Retina (tissue), 1 donor: Measurements from ENCODE around the gene DMAC2L.
"Not testable (repeated sequence)": the region's sequence is repeated elsewhere in the genome, so short reads cannot be mapped to it uniquely, and the experiment has no call there.

Experiments
- DNase-seq: peaks from one replicate; pipeline ENCODE4 v3.0.0-alpha.2; 2016

The DMAC2L gene

DNA sequence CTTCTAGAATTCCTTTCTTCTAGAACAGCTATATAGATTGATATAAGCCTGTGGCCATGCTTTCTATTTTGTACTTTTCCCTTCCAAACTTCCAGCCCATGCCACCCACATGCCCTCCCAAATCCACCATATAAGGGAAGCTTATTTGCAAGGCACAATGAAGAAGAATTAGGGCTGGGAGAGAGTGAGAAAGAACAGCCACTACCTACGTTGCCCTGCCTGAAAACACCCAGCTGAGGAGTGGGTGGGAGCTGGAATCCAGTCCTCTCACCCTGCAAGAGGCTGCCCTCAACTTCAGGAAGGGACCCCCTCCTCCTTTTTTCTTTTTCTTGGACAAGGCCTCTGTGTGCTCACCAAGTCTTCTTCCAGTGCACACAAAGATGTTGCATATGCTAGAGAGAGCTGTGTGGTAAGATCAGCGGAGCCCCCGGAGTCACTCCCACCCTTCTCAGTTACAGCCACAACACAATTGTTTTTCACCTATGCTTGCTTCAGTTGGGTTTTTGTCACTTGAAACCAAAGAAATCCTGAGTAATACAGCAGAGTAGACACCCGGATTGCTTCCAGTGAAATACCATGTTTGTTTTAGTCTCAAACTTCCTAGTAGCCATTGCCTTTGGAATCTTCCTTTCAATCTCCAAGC lies 45.8 kb downstream of the DMAC2L start:
- no peak for DNase-seq

- DNase-seq: no peak
Measured at GRCh38 chr14:50359631-50360030, 47.5 kb downstream of the DMAC2L start.

GRCh38 chr14:50360093-50360492 lies 48.0 kb downstream of the DMAC2L start:
- no peak for DNase-seq

DNA sequence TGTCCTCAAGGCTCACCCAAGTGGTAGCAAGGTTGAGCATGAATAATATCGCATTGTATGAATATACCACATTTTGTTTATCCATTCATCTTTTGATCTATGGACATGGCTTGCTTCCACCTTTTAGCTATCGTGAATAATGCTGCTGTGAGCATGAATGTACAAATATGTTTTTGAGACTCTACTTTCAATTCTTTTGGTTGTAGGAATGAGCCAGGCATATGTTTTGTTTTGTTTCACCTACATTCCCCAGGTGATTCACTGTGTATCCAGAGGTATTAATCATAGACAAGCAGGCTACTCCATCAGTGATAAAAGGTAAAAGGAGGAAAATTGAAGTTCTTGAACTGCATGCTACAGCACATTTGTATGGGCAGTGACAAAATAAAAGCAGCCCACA lies 48.7 kb downstream of the DMAC2L start:
- no peak for DNase-seq

- DNase-seq: not testable (repeated sequence)
Measured at GRCh38 chr14:50361473-50362403, 49.6 kb downstream of the DMAC2L start.

DNA sequence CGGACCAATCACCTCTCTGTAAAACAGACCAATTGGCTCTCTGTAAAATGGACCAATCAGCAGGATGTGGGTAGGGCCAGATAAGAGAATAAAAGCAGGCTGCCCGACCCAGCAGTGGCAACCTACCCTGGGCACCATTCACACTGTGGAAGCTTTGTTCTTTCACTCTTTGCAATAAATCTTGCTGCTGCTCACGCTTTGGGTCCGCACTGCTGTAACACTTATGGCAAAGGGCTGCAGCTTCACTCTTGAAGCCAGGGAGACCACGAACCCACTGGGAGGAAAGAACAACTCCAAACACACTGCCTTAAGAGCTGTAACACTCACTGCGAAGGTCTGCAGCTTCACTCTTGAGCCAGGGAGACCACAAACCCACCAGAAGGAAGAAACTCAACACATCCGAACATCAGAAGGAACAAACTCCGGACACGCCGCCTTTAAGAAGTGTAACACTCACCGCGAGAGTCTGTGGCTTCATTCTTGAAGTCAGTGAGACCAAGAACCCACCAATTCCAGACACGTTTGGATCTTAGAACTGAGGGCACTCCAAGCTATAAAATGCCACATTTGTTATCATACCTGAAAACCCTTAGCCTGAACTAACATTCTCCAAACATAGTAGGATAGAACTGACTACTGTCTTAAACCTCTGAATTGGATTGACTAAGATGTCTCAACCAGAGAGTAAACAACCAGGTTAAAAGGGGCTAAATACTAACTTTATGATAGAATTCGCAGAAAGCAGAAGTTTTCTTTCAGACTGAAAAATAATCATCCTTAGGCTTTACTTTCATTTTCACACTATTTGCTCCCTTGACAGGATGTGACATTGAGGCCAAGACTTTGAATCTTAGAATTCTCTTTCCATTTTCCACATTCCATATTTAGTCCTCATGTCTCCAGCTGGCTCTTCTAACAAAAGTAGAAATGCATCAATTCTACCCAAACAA lies 50.9 kb downstream of the DMAC2L start:
- DNase-seq: no peak

- DNase-seq: no peak
Measured at GRCh38 chr14:50363714-50364111, 51.6 kb downstream of the DMAC2L start.

DNA sequence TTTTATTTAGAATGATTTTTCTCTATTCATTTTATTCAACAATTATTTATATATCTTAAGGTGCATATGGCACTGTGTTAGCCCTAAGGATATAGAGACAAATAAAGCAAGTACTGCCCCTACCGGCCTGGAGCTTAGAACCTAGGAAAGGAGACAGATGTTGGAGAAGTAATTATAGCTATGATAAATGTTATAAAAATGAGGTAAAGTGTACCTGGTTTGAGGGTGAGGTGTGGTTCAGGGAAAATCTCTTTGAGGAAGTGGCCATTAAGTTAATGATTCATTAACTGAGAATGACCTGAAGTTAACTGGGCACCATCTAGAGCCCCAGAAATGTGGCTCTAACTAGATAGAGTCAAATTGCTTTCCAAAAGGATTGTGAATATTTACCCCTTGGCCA lies 52.7 kb downstream of the DMAC2L start:
- no peak for DNase-seq

GRCh38 chr14:50365572-50365971 lies 53.4 kb downstream of the DMAC2L start:
- not testable (repeated sequence) for DNase-seq

DNA sequence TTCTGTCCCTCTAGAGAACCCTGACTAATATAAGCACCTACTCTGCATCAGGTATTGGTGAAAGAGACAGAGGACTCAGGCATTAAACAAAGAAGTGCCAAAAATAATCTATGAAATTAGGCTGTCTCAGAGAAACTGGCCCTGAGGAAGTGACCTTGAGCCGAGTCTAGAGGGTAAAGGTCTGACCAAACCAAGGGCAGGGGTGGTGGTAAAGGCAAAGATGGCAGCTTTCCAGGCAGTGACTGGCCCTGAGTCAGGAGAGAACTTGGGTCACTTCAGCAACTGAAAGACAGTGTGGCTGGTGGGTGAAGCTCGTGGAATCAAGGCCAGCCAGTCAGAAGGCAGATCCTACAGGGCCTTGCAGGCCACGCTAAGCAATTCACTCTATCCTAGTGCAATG lies 54.0 kb downstream of the DMAC2L start:
- DNase-seq: no peak

DNA sequence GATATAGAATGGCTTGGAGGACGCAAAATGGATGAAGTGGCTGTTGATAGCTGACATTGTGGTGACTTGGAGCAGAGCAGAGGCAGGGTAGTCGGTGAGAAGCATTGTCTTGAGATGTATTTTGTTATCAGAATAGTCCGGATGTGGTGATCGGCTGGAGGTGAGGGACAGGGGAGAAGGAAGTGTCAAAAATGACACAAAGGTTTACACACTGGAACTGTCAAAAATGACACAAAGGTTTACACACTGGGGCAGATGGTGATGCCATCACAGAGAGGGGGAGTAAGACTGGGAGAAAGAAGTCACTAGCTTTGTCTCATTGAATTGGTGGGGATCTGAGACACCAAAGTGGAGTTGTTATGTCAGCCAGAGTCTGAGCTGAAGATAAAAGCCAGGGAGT lies 54.5 kb downstream of the DMAC2L start:
- DNase-seq: no peak

GRCh38 chr14:50371546-50371945 lies 59.4 kb downstream of the DMAC2L start:
- no peak for DNase-seq

GRCh38 chr14:50373959-50374358 lies 61.8 kb downstream of the DMAC2L start:
- DNase-seq: no peak

DNA sequence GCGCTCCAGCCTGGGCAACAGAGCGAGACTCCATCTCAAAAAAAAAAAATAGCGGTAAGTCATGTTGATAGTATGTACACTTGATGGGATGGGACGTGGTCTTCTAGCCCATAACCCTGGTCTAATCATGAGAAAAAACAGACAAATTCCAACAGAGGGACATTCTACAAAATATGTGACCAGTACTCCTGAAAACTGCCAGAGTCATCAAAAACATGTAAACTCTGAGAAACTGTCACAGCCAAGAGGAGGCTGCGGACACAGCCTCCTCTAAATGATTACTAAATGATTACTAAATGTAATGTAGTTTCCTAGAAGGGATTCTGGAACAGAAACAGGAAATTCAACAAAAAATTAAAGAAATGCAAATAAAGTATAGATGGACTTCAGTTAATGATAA lies 63.6 kb downstream of the DMAC2L start:
- DNase-seq: no peak
